T47D (cell line): ENCODE data around the gene ZNF644.
"Not testable (repeated sequence)": the region's sequence is repeated elsewhere in the genome, so short reads cannot be mapped to it uniquely, and the experiment has no call there.

Source experiments
- DNase-seq, 2 experiments: peaks; one replicate each; pipeline versions ENCODE4 v3.0.0 to v3.0.0-alpha.2; 2011 to 2012; ENCODE audit warnings: low read depth in 1 of 2, low spot score in 1 of 2
- JUND ChIP-seq: IDR thresholded peaks from 2 replicates; pipeline ENCODE4 v1.6.1; 2012; ENCODE audit warnings: low read depth
- in situ Hi-C: cut with HindIII; loops from 2 replicates; pipeline ENCODE4 v1.10.0; 2016; ENCODE audit warnings: low sequenced_read_pairs, low pct_unique_long_range_greater_than_20kb

The ZNF644 gene

DNA sequence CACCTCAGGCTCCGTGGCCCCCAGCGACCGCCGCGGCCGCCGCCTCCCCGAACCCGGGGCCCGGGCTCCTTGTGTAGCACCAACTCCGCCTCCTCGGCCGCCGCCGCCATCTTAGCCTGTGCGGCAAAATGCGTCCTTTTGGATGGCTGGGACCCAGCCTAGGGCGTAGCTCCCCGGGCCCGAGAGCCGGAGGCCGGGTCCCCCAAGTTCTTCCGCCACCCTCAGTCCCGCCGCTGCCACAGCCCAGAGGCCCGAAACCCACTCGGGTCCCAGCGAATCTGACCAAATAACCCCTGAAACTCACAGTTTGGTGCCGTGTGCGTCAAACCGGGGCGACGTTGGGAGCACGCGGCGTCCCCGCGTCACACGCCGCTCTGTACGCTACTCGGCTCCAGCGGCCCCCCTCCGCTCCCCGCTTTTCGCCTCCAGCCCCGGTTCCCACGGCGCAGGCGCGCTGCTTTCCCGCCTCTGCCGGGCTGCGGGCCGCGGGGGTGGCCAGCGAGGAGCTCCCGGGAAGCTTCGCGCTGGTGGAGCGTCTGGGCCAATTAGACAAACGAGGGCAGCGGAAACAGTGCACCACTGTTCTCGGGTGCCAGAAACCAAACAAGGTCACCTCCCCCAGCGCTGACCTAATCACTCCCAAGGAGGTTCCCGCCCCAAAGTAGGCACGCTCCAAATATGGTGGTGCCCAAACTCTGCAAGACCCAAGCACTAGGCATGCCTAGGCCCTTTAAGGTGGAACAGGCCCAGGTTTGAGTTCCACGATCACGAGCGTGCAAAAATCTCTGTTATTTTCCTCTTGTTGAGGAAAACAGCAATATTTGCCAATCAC, at the start of gene ZNF644:
TSS of gene ZNF644 (minus strand) at position 350 of the 832 bp plus-strand sequence. CDS start 39,682 bp downstream, outside the sequence.
- DNase-seq, result peak; percentile 80 to 91
- in situ Hi-C loops, result no loop called here
- TF ChIP-seq JUND, result no peak

DNA sequence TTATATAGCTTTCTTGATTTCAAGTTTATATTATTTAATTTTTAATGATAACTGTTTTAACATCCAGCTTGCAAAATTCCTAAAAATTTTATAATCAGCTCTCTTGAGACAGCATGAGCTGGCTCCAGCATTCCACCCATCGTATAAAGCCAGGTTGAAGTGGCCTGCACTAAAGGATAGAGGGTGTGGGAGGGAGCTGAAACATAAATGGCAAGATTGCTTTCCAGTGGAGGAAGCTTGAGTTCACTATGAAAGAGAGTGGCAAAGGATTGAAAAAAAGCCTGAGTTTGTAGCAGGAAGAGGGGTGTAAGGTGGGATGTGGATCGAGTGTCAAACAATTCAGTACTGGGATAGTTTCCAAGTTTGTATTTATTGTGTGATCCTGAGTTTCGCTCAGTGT, 48.5 kb upstream of the ZNF644 start:
- TF ChIP-seq JUND, result no peak
- in situ Hi-C loops, result no loop called here
- DNase-seq, result no peak

DNA sequence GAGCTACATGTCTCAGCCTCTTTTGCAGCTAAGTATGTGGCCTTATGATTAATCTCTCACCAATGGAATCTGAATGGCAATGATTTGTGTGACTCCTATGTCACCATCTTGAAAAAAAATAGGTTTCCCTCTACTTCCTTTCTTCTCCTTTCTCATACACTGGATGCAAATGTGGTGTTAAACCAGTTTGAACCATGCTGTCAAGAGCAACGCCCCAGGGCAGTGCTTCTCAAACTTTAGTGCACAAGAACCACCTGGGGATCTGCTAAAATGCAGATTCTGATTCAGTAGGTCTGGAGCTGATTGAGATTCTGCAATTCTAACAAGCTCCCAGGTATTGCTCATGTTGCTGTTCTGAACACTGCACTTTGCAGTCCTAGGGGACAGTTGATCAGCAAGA, 44.7 kb upstream of the ZNF644 start:
- in situ Hi-C loops, result no loop called here
- no peak for TF ChIP-seq JUND
- no peak for DNase-seq

DNA sequence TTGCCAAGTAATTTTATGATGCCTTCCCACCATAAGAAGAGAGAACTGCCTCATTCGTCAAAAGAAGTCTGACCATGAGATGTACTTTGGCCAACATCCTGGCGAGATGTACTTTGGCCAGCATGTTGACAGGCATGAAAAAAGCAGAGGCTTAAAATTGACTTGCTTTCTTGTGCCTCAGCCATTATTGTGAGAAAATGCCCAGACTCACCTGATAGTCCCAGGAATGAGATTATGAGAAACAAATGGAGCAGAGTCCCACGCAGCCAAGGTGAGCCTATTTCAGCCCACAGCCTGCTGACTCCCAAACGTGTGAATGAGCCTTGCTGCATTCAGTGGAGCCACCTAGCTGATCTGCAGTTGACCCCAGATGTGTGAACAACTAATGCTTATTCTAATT, 43.5 kb upstream of the ZNF644 start:
- in situ Hi-C loops, result no loop called here
- DNase-seq, result no peak
- no peak for TF ChIP-seq JUND

DNA sequence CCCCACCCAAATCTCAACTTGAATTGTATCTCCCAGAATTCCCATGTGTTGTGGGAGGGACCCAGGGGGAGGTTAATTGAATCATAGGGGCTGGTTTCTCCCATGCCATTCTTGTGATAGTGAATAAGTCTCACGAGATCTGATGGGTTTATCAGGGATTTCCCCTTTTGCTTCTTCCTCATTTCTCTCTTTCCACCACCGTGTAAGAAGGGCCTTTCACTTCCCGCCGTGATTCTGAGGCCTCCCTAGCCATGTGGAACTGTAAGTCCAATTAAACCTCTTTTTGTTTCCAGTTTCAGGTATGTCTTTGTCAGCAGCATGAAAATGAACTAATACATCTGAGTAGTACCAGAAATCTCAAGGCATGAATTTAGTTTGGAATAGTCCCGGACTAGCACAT, 41.6 kb upstream of the ZNF644 start:
- in situ Hi-C loops, result not testable (repeated sequence)

DNA sequence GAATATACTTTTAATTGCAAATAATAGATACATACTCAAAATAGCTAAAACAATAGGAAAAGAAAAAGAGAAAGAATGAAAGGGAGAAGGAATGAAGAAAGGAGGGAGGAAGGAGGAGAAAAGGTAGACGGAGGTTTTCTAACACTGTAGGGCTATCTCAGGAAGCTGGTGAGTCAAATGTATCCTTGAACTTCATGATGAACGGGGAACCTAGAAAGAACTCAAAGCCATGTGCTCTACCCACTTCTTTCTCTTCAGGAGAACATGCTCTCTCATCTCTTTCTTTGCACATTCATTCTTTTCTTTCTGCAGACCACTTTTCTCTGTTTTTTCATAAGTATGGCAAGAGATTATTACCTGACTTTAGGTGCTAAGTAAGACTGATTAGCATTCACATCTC, 37.3 kb upstream of the ZNF644 start:
- in situ Hi-C loops, result no loop called here
- DNase-seq, result no peak
- no peak for TF ChIP-seq JUND

More for the DNA sequence above, 41.6 kb upstream of the ZNF644 start:
- DNase-seq, result not testable (repeated sequence)

DNA sequence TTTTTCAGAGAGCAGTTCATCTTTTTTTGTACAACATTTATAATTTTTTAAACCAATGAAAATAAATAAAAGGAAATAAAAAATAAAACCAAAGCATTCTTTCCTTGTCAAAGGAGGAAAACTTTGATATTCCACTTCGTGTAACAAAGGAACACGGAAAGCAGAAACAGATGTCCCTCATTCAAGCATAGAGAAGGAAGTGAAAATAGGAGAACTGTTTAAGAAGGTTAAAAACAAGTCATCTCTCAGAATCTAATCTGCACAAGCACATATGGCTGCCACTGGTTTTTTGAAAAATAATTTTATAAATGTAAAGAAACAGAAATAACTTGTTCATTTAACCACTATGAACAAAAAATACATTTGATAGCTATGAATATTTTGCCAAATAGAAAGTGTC, 35.9 kb upstream of the ZNF644 start:
- TF ChIP-seq JUND, result no peak
- in situ Hi-C loops, result no loop called here
- no peak for DNase-seq

DNA sequence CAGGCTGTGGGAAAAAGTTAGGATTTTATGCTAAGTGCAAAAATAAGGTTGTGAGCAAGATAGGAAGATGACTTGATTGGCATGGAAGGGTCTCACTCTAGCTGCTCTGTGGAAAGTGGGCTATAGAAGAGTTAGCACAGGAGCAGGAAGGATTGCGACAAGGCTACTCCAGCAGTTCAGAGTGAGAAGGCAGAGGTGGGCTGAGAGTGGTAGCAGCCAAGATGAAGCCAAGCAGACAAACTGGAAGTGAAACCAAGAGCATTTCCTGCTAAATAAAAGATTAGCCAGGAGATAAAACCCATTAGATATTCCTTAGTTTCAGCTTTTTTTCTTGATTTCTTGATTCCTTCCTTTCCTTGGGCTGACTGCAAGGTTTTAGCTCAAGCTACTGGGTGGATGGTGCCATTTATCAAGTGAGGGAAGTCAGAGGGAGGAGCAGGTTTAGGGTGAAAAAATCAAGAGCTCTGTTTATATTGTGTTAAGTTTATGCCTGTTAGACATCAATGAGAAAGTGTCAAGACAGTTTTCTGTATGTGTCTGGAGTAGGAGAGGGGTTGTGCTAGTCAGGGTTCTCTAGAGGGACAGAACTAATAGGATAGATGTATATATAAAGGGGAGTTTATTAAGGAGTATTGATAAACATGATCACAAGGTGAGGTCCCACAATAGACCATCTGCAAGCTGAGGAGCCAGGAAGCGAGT, 33.1 kb upstream of the ZNF644 start:
- in situ Hi-C loops, result no loop called here
- no peak for TF ChIP-seq JUND
- no peak for DNase-seq

DNA sequence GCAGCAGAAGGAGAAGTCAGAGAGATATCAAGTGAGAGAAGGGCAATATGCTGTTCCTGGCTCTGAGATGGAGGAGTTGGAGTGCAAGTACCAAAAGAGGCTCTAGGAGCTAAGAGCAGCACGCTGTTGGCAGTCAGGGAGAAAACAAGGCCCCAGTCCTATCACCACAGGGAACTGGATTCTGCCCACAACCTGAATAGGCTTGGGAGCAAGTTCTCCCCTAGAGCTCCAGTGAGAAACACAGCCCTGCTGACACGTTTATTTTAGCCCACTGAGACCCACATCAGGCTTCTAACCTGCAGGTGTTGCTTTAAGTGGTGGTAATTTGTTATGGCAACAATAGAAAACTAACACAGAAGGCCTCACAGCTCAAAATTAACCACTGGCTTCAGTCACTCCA, 31.8 kb upstream of the ZNF644 start:
- TF ChIP-seq JUND, result no peak
- DNase-seq, result no peak
- in situ Hi-C loops, result no loop called here

DNA sequence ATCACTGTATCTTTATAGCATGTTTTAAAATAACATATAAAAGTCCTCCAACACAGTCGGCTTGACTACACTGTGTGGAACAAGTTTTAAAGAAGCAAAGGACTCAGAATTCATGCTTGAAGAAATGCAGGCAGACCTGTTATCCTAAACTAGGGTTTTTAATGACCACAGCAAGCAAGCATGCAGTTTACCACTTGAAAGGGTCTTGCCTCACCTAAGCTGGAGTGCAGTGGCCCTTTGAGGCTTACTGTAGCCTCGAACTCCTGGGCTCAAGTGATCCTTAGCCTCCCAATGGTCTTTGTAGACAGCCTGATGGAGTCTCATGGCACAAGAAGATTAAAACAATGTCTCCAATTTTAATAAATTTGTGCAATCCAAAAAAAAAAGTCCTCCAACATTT, 27.7 kb upstream of the ZNF644 start:
- in situ Hi-C loops, DNase-seq: not testable (repeated sequence)

DNA sequence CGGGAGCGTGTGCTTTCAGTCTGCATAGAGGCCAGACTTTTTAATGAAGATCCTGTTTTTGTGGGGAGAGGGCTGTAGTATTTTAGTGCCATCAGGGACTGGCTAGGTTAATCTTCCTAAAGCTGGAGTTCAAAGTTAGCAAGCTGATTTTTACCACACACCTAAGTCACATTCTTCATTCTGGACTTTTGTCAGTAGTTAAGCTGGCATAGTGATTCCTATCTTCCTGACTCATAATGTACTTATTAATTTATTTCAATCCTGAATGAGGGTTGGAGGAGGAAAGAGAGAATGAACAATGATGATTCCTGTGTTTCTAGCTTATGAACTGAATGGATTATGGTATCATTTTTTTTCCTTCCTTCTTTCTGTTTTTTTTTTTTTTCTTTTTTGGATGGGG, 24.9 kb upstream of the ZNF644 start:
- no peak for TF ChIP-seq JUND
- in situ Hi-C loops, result no loop called here
- DNase-seq, result no peak

DNA sequence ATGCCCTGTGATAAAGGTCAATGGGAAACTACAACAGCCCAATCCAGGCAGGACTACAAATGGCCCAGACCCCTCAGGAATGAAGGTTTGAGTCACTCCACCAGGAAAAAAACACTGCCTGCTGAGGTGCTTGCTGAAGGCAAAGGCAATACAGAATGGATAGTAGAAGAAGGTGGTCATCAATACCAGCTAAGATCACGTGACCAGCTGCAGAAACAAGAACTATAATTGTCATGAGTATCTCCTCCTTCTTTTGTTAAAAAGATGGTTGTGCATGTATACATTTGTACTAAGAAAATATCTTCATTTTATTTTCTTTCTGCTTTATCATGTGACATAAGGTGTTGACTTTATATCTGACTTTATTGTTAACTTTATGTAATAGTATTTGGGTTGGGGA, 23.4 kb upstream of the ZNF644 start:
- DNase-seq, result no peak
- TF ChIP-seq JUND, result no peak
- in situ Hi-C loops, result no loop called here

DNA sequence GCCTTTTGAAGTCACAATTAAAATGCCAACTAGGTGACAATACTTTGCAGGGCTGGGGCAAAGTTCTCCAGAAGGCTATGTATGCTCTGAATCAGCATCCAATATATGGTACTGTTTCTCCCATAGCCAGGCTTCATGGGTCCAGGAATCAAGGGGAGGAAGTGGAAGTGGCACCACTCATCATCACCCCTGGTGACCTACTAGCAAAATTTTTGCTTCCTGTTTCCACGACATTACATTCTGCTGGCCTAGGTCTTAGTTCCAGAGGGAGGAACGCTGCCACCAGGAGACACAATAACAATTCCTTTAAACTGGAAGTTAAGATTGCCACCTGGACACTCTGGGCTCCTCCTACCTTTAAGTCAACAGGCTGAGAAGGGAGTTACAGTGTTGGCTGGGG, 22.9 kb upstream of the ZNF644 start:
- in situ Hi-C loops, DNase-seq: not testable (repeated sequence)

DNA sequence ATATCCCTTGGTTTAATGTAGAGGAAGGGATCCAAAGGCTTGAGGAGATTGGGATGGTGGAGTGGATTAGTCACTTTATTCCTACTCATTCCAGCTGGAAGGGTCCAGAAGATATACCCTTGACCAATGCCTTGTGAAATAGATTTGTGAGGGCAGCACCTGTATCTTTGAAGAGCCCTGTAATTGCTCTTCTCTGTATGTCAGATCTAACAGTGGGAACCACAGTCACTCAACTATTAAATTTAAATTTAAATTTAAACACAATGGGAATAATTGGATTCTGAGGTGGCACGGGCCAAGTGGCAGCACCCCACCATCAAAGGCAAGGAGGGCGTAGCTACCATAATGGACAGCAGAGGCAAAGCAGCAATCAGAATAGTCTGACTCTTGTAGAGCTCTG, 20.5 kb upstream of the ZNF644 start:
- DNase-seq, in situ Hi-C loops: not testable (repeated sequence)
